IMR-90 (cell line): ENCODE measurements around the gene UBE2V1. TPM values are rescaled to one million over a fixed set of nuclear protein-coding genes. Genes with fewer than 3 reads are reported as not detected.

Experiments used
- ATAC-seq: fragments of 200-7000 bp; cut with Tn5 transposase; 2 replicates; pipeline ENCODE4 v1.9.1; 2020; ENCODE audit warnings: low read depth, mild to moderate bottlenecking, moderate library complexity
- BruUV-seq: library from RNA; stranded (reverse); fragments of 400-500 nt; replicated peaks from 2 replicates; lab custom pipeline; 2021; lab: Mats Ljungman, UMichigan
- CTCF ChIA-PET: fragments of 300-600 bp; formaldehyde crosslinking; extraction: SDS; loops from one replicate; lab custom pipeline; 2021; ENCODE audit warnings: antibody characterized with exemption; lab: Yijun Ruan, JAX
- POLR2A ChIA-PET: fragments of 300-600 bp; sonication (Branson Sonifier 250); formaldehyde crosslinking; loops from one replicate; lab custom pipeline; 2022; ENCODE audit warnings: antibody characterized with exemption; ENCODE audit not compliant: unreplicated experiment; lab: Charles Lee
- DNase-seq: peaks from one replicate; pipeline ENCODE4 v3.0.0; 2013
- H2AFZ ChIP-seq: replicated peaks from 2 replicates; pipeline ENCODE3; 2013; ENCODE audit warnings: low read length, mild to moderate bottlenecking; ENCODE audit not compliant: poor library complexity
- H2AK5ac ChIP-seq: 2 replicates; pipeline ENCODE4 v1.6.1; 2013; ENCODE audit warnings: low read depth, low read length, inconsistent platforms
- H2AK9ac ChIP-seq: replicated peaks from 2 replicates; pipeline ENCODE3; 2013; ENCODE audit warnings: mild to moderate bottlenecking, low read depth, low read length, moderate library complexity; ENCODE audit not compliant: poor library complexity
- H2BK120ac ChIP-seq: 2 replicates; pipeline ENCODE4 v1.6.1; 2013; ENCODE audit warnings: low read depth, low read length, inconsistent platforms
- H2BK15ac ChIP-seq: 3 replicates; pipeline ENCODE4 v1.6.1; 2013; ENCODE audit warnings: low read depth, low read length, inconsistent platforms
- H2BK20ac ChIP-seq: 2 replicates; pipeline ENCODE4 v1.6.1; 2013; ENCODE audit warnings: low read depth, mild to moderate bottlenecking, inconsistent platforms, low read length, moderate library complexity
- H2BK5ac ChIP-seq: 2 replicates; pipeline ENCODE4 v1.6.1; 2013; ENCODE audit warnings: mild to moderate bottlenecking, low read depth, low read length, inconsistent platforms; ENCODE audit not compliant: poor library complexity, severe bottlenecking
- H3K14ac ChIP-seq: replicated peaks from 2 replicates; pipeline ENCODE4 v1.6.1; 2013; ENCODE audit warnings: low read depth, low read length, inconsistent platforms
- H3K18ac ChIP-seq: 2 replicates; pipeline ENCODE4 v1.6.1; 2013; ENCODE audit warnings: low read depth, low read length, control low read depth
- H3K23ac ChIP-seq: 2 replicates; pipeline ENCODE4 v1.6.1; 2013; ENCODE audit warnings: low read depth, low read length, inconsistent platforms
- H3K27ac ChIP-seq: 2 replicates; pipeline ENCODE4 v1.5.1; 2013; ENCODE audit warnings: mild to moderate bottlenecking, control low read depth, low read length; ENCODE audit not compliant: insufficient read depth
- H3K27me3 ChIP-seq: 2 replicates; pipeline ENCODE4 v1.6.1; 2013; ENCODE audit warnings: low read length; ENCODE audit not compliant: control insufficient read depth, insufficient read depth
- H3K36me3 ChIP-seq: 2 replicates; pipeline ENCODE4 v1.6.1; 2013; ENCODE audit warnings: low read length, mixed read lengths; ENCODE audit not compliant: control insufficient read depth, insufficient read depth
- H3K4ac ChIP-seq: 2 replicates; pipeline ENCODE4 v1.6.1; 2013; ENCODE audit warnings: low read depth, low read length, inconsistent platforms
- H3K4me1 ChIP-seq: 2 replicates; pipeline ENCODE4 v1.6.1; 2013; ENCODE audit warnings: low read length, mixed read lengths; ENCODE audit not compliant: control insufficient read depth, insufficient read depth
- H3K4me2 ChIP-seq: 2 replicates; pipeline ENCODE4 v1.6.1; 2013; ENCODE audit warnings: low read depth, mild to moderate bottlenecking, control low read depth, low read length, moderate library complexity
- H3K4me3 ChIP-seq: 2 replicates; pipeline ENCODE4 v1.5.1; 2013; ENCODE audit warnings: low read depth, mild to moderate bottlenecking, control low read depth, low read length, moderate library complexity; ENCODE audit not compliant: insufficient read depth
- H3K56ac ChIP-seq: 2 replicates; pipeline ENCODE4 v1.6.1; 2013; ENCODE audit warnings: low read length, inconsistent platforms; ENCODE audit not compliant: insufficient read depth; ENCODE audit errors: extremely low read depth
- H3K79me1 ChIP-seq, 2 experiments: 2 replicates each; pipeline ENCODE4 v1.6.1; 2013; ENCODE audit warnings: low read length in 2 of 2, inconsistent platforms in 1 of 2, low read depth in 1 of 2
- H3K9ac ChIP-seq: 2 replicates; pipeline ENCODE4 v1.6.1; 2013; ENCODE audit warnings: low read depth, low read length, control low read depth
- H3K9me1 ChIP-seq: 2 replicates; pipeline ENCODE4 v1.6.1; 2013; ENCODE audit warnings: low read length, inconsistent platforms; ENCODE audit not compliant: insufficient read depth
- H3K9me3 ChIP-seq: 2 replicates; pipeline ENCODE4 v1.6.1; 2013; ENCODE audit warnings: low read length; ENCODE audit not compliant: control insufficient read depth, insufficient read depth
- H4K20me1 ChIP-seq: 2 replicates; pipeline ENCODE4 v1.6.1; 2013; ENCODE audit warnings: low read length, inconsistent platforms; ENCODE audit not compliant: insufficient read depth
- H4K5ac ChIP-seq: 2 replicates; pipeline ENCODE4 v1.6.1; 2013; ENCODE audit warnings: mild to moderate bottlenecking, low read depth, low read length, control low read depth
- H4K8ac ChIP-seq, 2 experiments: 2 replicates each; pipeline ENCODE4 v1.6.1; 2013; ENCODE audit warnings: low read depth in 2 of 2, low read length in 2 of 2, control low read depth in 1 of 2, inconsistent platforms in 1 of 2
- H4K91ac ChIP-seq: 2 replicates; pipeline ENCODE4 v1.6.1; 2013; ENCODE audit warnings: low read depth, low read length, inconsistent platforms; ENCODE audit not compliant: insufficient read depth
- BHLHE40 ChIP-seq: fragments of 150-350 bp; IDR thresholded peaks from 2 replicates; pipeline ENCODE4 v1.6.1; 2016; ENCODE audit warnings: mild to moderate bottlenecking, low read depth, low read length
- CEBPB ChIP-seq: IDR thresholded peaks from 2 replicates; pipeline ENCODE4 v1.6.1; 2012; ENCODE audit warnings: low read depth, low read length, improper control_type of control experiment
- CHD1 ChIP-seq: IDR thresholded peaks from 2 replicates; pipeline ENCODE4 v1.6.1; 2012; ENCODE audit warnings: low read depth, low read length, improper control_type of control experiment
- FOS ChIP-seq: fragments of 150-350 bp; IDR thresholded peaks from 2 replicates; pipeline ENCODE4 v1.6.1; 2016; ENCODE audit warnings: low read depth, low read length
- MAFK ChIP-seq: IDR thresholded peaks from 2 replicates; pipeline ENCODE4 v1.6.1; 2012; ENCODE audit warnings: low read depth, low read length, improper control_type of control experiment
- MAZ ChIP-seq: IDR thresholded peaks from 2 replicates; pipeline ENCODE4 v1.6.1; 2012; ENCODE audit warnings: low read depth, mild to moderate bottlenecking, low read length, improper control_type of control experiment, moderate library complexity, borderline replicate concordance
- MXI1 ChIP-seq: IDR thresholded peaks from 2 replicates; pipeline ENCODE4 v1.6.1; 2012; ENCODE audit warnings: low read depth, mild to moderate bottlenecking, low read length, moderate library complexity, borderline replicate concordance
- NFE2L2 ChIP-seq: fragments of 150-350 bp; IDR thresholded peaks from 2 replicates; pipeline ENCODE4 v1.6.1; 2016; ENCODE audit warnings: low read depth, mild to moderate bottlenecking, low read length
- RAD21 ChIP-seq: IDR thresholded peaks from 2 replicates; pipeline ENCODE4 v1.6.1; 2012; ENCODE audit warnings: low read length, improper control_type of control experiment
- RCOR1 ChIP-seq: IDR thresholded peaks from 2 replicates; pipeline ENCODE4 v1.6.1; 2012; ENCODE audit warnings: mild to moderate bottlenecking, low read length, improper control_type of control experiment; ENCODE audit not compliant: insufficient replicate concordance
- SMC3 ChIP-seq: fragments of 150-350 bp; IDR thresholded peaks from 2 replicates; pipeline ENCODE4 v1.6.1; 2016; ENCODE audit warnings: low read depth, mild to moderate bottlenecking, antibody characterized with exemption, low read length, moderate library complexity
- WGBS, 2 experiments: methylation state at CpG; one replicate each; pipeline versions ENCODE4 v1.1.5 to v1.1.7; 2013; ENCODE audit warnings: missing lambda C conversion rate in 2 of 2; ENCODE audit not compliant: insufficient read length in 1 of 2; ENCODE audit errors: extremely low coverage in 2 of 2; 5-methylcytosine and 5-hydroxymethylcytosine counted together
- dilution Hi-C: fragments of 300-500 bp; cut with HindIII; formaldehyde crosslinking; loops from one replicate; pipeline ENCODE4 v1.14.3; 2018; ENCODE audit warnings: low sequenced_read_pairs; ENCODE audit not compliant: unreplicated experiment
- in situ Hi-C: fragments of 300-500 bp; cut with MboI; formaldehyde crosslinking; loops from 3 replicates; pipeline ENCODE4 v1.14.3; 2019; ENCODE audit warnings: low sequenced_read_pairs, inconsistent platforms, mixed read lengths
- intact Hi-C: fragments of 100-400 bp; cut with micrococcal nuclease; formaldehyde crosslinking; loops from 2 replicates; pipeline ENCODE4 v1.10.0; 2022
- polyA plus RNA-seq, 3 experiments: library from polyadenylated mRNA; depleted of rRNA; stranded (reverse); fragments of >200 nt; gene quantifications; 2 replicates each; pipeline ENCODE4 v1.2.3, GENCODE V29; 2012; ENCODE audit warnings: low replicate concordance in 1 of 3
- total RNA-seq: library from RNA; depleted of rRNA; stranded (reverse); fragments of >200 nt; gene quantifications from 2 replicates; pipeline ENCODE4 v1.2.3, GENCODE V29; 2012
- TF ChIP-seq, protein P1 (sequence below): conservative IDR thresholded peaks from 2 replicates; pipeline ENCODE4 v1.5.1; 2012; ENCODE audit warnings: mild to moderate bottlenecking, low read depth, low read length, improper control_type of control experiment
- TF ChIP-seq, protein P2 (sequence below): fragments of 150-350 bp; IDR thresholded peaks from 2 replicates; pipeline ENCODE4 v1.6.1; 2017; ENCODE audit warnings: mild to moderate bottlenecking, antibody characterized with exemption, low read length, low read depth
- TF ChIP-seq, protein P3 (sequence below): fragments of 150-350 bp; IDR thresholded peaks from 2 replicates; pipeline ENCODE4 v1.6.1; 2016; ENCODE audit warnings: low read depth, mild to moderate bottlenecking, low read length, moderate library complexity, borderline replicate concordance

UBE2V1 gene
- total and polyA plus RNA-seq, 2 of the 4 experiments (the other 2 are of a cell fraction) = 20.1 to 138 TPM

DNA sequence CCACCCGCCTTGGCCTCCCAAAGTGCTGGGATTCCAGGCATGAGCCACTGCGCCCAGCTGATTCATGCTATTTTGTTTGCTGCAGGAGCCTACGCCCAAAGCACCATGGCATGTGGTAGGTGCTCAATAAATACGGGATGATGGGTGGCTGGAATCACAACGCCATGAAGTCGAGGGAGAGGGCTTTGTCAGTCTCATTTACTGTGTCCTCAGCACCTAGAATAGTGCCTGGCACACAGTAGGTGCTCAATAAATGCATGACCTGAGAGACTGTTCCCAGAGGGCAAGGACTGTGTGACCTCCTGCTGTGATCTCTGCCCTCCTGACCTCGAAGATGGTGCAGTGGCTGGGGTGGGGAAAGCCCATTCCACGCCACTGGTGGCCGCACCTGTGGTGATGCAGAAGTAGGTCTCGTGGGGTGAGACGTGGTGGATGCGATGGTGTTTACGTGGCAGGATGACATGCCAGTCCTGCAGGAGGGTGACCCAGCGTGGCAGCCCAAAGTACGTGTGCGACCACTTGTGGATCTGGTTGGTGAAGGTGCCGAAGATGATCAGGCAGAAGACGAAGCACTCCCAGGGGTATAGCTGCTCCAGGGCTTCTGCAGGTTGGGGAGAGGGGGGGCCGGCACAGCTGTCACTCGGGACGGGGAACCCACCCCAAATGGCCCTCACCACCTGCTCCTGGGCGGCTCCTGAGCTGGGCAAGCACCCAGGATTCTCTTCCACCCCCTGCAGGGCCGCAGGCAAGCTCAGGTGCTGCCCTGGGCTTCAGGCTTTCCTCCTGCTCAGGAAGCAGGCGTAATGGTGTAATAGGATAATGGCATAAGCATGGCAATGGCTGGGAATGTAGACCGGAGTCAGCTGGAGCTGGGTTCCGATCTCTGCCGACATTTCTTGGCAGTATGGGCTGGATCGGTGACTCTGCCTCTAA, 14.9 kb upstream of the UBE2V1 start:
- Histone ChIP-seq H2BK15ac (no peak overlapping the region), H3K4ac (no peak overlapping the region), H4K91ac (no peak overlapping the region), H3K4me1 (peaks cover 13% of the 10 kb centered on the region), H2BK5ac (no peak overlapping the region), H3K36me3 (peaks cover 65% of the 10 kb centered on the region), H3K14ac (no peak overlapping the region), H2AK9ac (no peak overlapping the region), H3K4me3 (no peak overlapping the region), H3K23ac (no peak overlapping the region), H2AK5ac (no peak overlapping the region; the same call in 1 of the 2 replicates), H2AFZ (peak overlapping the region; percentile 44), H4K20me1 (peaks cover 19% of the 10 kb centered on the region; the same call in 1 of the 2 replicates), H4K8ac (no peak overlapping the region), H2BK20ac (no peak overlapping the region), H3K79me1 (peaks cover 27 to 78% of the 10 kb centered on the region in 2 experiments), H2BK120ac (no peak overlapping the region; the same call in 1 of the 2 replicates), H3K9me3 (no peaks in the 10 kb centered on the region), H4K5ac (no peak overlapping the region), H3K27me3 (no peaks in the 10 kb centered on the region), H3K18ac (no peak overlapping the region), H3K56ac (no peak overlapping the region), H3K9ac (no peak overlapping the region), H3K27ac (no peak overlapping the region), H3K9me1 (peaks cover 28% of the 10 kb centered on the region), H3K4me2 (no peak overlapping the region)
- dilution Hi-C loops (no loop called here), in situ Hi-C loops (no loop called here), intact Hi-C loops (no loop called here)
- no TSS peak for BruUV-seq
- DNase-seq (no peak), ATAC-seq (no peak)
- POLR2A ChIA-PET = no interaction called here
- CTCF ChIA-PET = no interaction called here
- WGBS, 2 experiments = 100% methylated on average over 5 of the region's 28 CpGs; no CpG with 5 or more reads in 1 of the 2 experiments
- TF ChIP-seq, protein P1, sequence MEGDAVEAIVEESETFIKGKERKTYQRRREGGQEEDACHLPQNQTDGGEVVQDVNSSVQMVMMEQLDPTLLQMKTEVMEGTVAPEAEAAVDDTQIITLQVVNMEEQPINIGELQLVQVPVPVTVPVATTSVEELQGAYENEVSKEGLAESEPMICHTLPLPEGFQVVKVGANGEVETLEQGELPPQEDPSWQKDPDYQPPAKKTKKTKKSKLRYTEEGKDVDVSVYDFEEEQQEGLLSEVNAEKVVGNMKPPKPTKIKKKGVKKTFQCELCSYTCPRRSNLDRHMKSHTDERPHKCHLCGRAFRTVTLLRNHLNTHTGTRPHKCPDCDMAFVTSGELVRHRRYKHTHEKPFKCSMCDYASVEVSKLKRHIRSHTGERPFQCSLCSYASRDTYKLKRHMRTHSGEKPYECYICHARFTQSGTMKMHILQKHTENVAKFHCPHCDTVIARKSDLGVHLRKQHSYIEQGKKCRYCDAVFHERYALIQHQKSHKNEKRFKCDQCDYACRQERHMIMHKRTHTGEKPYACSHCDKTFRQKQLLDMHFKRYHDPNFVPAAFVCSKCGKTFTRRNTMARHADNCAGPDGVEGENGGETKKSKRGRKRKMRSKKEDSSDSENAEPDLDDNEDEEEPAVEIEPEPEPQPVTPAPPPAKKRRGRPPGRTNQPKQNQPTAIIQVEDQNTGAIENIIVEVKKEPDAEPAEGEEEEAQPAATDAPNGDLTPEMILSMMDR = no peak
- TF ChIP-seq RAD21 = no peak
- TF ChIP-seq SMC3 = no peak
- TF ChIP-seq RCOR1 = no peak
- no peak for TF ChIP-seq NFE2L2
- TF ChIP-seq, protein P2, sequence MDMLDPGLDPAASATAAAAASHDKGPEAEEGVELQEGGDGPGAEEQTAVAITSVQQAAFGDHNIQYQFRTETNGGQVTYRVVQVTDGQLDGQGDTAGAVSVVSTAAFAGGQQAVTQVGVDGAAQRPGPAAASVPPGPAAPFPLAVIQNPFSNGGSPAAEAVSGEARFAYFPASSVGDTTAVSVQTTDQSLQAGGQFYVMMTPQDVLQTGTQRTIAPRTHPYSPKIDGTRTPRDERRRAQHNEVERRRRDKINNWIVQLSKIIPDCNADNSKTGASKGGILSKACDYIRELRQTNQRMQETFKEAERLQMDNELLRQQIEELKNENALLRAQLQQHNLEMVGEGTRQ = no peak
- no peak for TF ChIP-seq CHD1
- TF ChIP-seq MXI1 = no peak
- TF ChIP-seq CEBPB = no peak
- no peak for TF ChIP-seq MAZ
- no peak for TF ChIP-seq MAFK
- no peak for TF ChIP-seq FOS
- TF ChIP-seq, protein P3, sequence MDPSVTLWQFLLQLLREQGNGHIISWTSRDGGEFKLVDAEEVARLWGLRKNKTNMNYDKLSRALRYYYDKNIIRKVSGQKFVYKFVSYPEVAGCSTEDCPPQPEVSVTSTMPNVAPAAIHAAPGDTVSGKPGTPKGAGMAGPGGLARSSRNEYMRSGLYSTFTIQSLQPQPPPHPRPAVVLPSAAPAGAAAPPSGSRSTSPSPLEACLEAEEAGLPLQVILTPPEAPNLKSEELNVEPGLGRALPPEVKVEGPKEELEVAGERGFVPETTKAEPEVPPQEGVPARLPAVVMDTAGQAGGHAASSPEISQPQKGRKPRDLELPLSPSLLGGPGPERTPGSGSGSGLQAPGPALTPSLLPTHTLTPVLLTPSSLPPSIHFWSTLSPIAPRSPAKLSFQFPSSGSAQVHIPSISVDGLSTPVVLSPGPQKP = no peak
- TF ChIP-seq BHLHE40 = no peak
